ENCODE results near the gene CCSER1.

- no peak for TF ChIP-seq EP300 (IDR thresholded peaks at IDR 0.05)
- TF ChIP-seq CTCF (IDR thresholded peaks at IDR 0.05), result no peak
Measured at GRCh38 chr4:91118597-91118996, 991.4 kb downstream of the CCSER1 start.

All from upper lobe of left lung (tissue), 4 donors.